Measurements from ENCODE around the gene TRIM67.

The TRIM67 gene

GRCh38 chr1:231162970-231163829 is 1.3 kb downstream of the TRIM67 start:
- DNase-seq (ENCODE audit: low read depth, low spot score), result no peak
- no peak for TF ChIP-seq CTCF (IDR thresholded peaks at IDR 0.05; ENCODE audit: low read depth, low read length)
- peak overlapping the region; percentile 12 for H3K4me3 ChIP-seq (ENCODE audit: low read depth, low read length)
- in situ Hi-C loops (cut with HindIII; ENCODE audit: low sequenced_read_pairs), result no loop called here

- no peak for TF ChIP-seq CTCF (IDR thresholded peaks at IDR 0.05; ENCODE audit: low read depth, low read length)
- no peak for DNase-seq (ENCODE audit: low read depth, low spot score)
- no peak overlapping the region for H3K4me3 ChIP-seq (ENCODE audit: low read depth, low read length)
- in situ Hi-C loops (cut with HindIII; ENCODE audit: low sequenced_read_pairs), result no loop called here
Observed at GRCh38 chr1:231163830-231164427, 2.1 kb downstream of the TRIM67 start.

GRCh38 chr1:231165371-231165770 is 3.5 kb downstream of the TRIM67 start:
- DNase-seq (ENCODE audit: low read depth, low spot score), result peak; percentile 33
- in situ Hi-C loops (cut with HindIII; ENCODE audit: low sequenced_read_pairs), result no loop called here

GRCh38 chr1:231166398-231166797 is 4.5 kb downstream of the TRIM67 start:
- no peak for TF ChIP-seq CTCF (IDR thresholded peaks at IDR 0.05; ENCODE audit: low read depth, low read length)
- no peak for DNase-seq (ENCODE audit: low read depth, low spot score)
- in situ Hi-C loops (cut with HindIII; ENCODE audit: low sequenced_read_pairs), result no loop called here
- no peak overlapping the region for H3K4me3 ChIP-seq (ENCODE audit: low read depth, low read length)

More at GRCh38 chr1:231165371-231165770, 3.5 kb downstream of the TRIM67 start:
- TF ChIP-seq CTCF (IDR thresholded peaks at IDR 0.05; ENCODE audit: low read depth, low read length), result no peak
- H3K4me3 ChIP-seq (ENCODE audit: low read depth, low read length), result no peak overlapping the region

- peak; percentile 25 for TF ChIP-seq CTCF (IDR thresholded peaks at IDR 0.05; ENCODE audit: low read depth, low read length)
- H3K4me3 ChIP-seq (ENCODE audit: low read depth, low read length), result no peak overlapping the region
- DNase-seq (ENCODE audit: low read depth, low spot score), result no peak
- in situ Hi-C loops (cut with HindIII; ENCODE audit: low sequenced_read_pairs), result no loop called here
Observed at GRCh38 chr1:231170875-231171274, 9.0 kb downstream of the TRIM67 start.

- no peak overlapping the region for H3K4me3 ChIP-seq (ENCODE audit: low read depth, low read length)
- no peak for DNase-seq (ENCODE audit: low read depth, low spot score)
- TF ChIP-seq CTCF (IDR thresholded peaks at IDR 0.05; ENCODE audit: low read depth, low read length), result no peak
- in situ Hi-C loops (cut with HindIII; ENCODE audit: low sequenced_read_pairs), result no loop called here
Observed at GRCh38 chr1:231171623-231172197, 9.9 kb downstream of the TRIM67 start.
